ENCODE data around the gene DEAF1. TPM values are rescaled to one million over a fixed set of nuclear protein-coding genes. Genes with fewer than 3 reads are reported as not detected.
"Not testable (repeated sequence)": the region's sequence is repeated elsewhere in the genome, so short reads cannot be mapped to it uniquely, and the experiment has no call there.

Gene DEAF1
- total RNA-seq, 1 experiment from 2014 or later, result 31.9 TPM

GRCh38 chr11:690738-691633 lies 4.0 kb downstream of the DEAF1 start:
- Histone ChIP-seq H3K9ac (ENCODE audit: low read length) (no peak overlapping the region), H3K27me3 (ENCODE audit: low read length) (no peaks in the 10 kb centered on the region), H3K79me2 (ENCODE audit: low read length) (peaks cover 47% of the 10 kb centered on the region), H3K4me2 (ENCODE audit: low read length) (no peak overlapping the region), H3K9me3 (ENCODE audit: low read length) (no peaks in the 10 kb centered on the region), H4K20me1 (ENCODE audit: low read length) (no peaks in the 10 kb centered on the region), H3K4me3 (ENCODE audit: low read length) (no peak overlapping the region), H3K36me3 (ENCODE audit: low read depth, low read length) (peaks cover 20% of the 10 kb centered on the region; the same call in 1 of the 2 replicates), H2AFZ (ENCODE audit: low read length) (no peak overlapping the region), H3K9me2 (replicated peaks; ENCODE audit: low read length) (no peaks in the 10 kb centered on the region), H3K27ac (ENCODE audit: low read length) (no peak overlapping the region), H3F3A (ENCODE audit: low read length, unreplicated experiment) (no peaks in the 10 kb centered on the region), H3K4me1 (ENCODE audit: insufficient read depth, low read length) (peaks cover 16% of the 10 kb centered on the region)
- ChIA-PET POLR2A (ENCODE audit: unreplicated experiment) (no interaction called here), CTCF (no interaction called here)
- intact Hi-C loops (cut with micrococcal nuclease), result no loop called here
- no TSS peak for BruUV-seq (replicated peaks)
- DNase-seq (no peak), ATAC-seq (no peak)
- TF ChIP-seq, protein P1, sequence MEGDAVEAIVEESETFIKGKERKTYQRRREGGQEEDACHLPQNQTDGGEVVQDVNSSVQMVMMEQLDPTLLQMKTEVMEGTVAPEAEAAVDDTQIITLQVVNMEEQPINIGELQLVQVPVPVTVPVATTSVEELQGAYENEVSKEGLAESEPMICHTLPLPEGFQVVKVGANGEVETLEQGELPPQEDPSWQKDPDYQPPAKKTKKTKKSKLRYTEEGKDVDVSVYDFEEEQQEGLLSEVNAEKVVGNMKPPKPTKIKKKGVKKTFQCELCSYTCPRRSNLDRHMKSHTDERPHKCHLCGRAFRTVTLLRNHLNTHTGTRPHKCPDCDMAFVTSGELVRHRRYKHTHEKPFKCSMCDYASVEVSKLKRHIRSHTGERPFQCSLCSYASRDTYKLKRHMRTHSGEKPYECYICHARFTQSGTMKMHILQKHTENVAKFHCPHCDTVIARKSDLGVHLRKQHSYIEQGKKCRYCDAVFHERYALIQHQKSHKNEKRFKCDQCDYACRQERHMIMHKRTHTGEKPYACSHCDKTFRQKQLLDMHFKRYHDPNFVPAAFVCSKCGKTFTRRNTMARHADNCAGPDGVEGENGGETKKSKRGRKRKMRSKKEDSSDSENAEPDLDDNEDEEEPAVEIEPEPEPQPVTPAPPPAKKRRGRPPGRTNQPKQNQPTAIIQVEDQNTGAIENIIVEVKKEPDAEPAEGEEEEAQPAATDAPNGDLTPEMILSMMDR (conservative IDR thresholded peaks at IDR 0.05; ENCODE audit: low read depth, low read length), result no peak
- TF ChIP-seq EZH2 (IDR thresholded peaks at IDR 0.05; ENCODE audit: low read length, unreplicated experiment), result no peak

GRCh38 chr11:690244-690643 lies 4.8 kb downstream of the DEAF1 start:
- intact Hi-C loops (cut with micrococcal nuclease); H3K9me2 ChIP-seq (replicated peaks; ENCODE audit: low read length); H2AFZ ChIP-seq (ENCODE audit: low read length); CTCF ChIA-PET; DNase-seq; H3F3A ChIP-seq (ENCODE audit: low read length, unreplicated experiment); H3K27ac ChIP-seq (ENCODE audit: low read length); H3K4me3 ChIP-seq (ENCODE audit: low read length); H3K9me3 ChIP-seq (ENCODE audit: low read length); BruUV-seq (replicated peaks); H4K20me1 ChIP-seq (ENCODE audit: low read length); POLR2A ChIA-PET (ENCODE audit: unreplicated experiment); H3K9ac ChIP-seq (ENCODE audit: low read length); H3K27me3 ChIP-seq (ENCODE audit: low read length); H3K4me2 ChIP-seq (ENCODE audit: low read length); ATAC-seq: not testable (repeated sequence)
- Histone ChIP-seq H3K4me1 (ENCODE audit: insufficient read depth, low read length) (peaks cover 16% of the 10 kb centered on the region), H3K36me3 (ENCODE audit: low read depth, low read length) (peaks cover 20% of the 10 kb centered on the region; the same call in 1 of the 2 replicates), H3K79me2 (ENCODE audit: low read length) (peaks cover 44% of the 10 kb centered on the region)

- no peaks in the 10 kb centered on the region for H3K9me2 ChIP-seq (replicated peaks; ENCODE audit: low read length)
- DNase-seq (no peak), ATAC-seq (no peak)
- H3K79me2 ChIP-seq (ENCODE audit: low read length), result peaks cover 44% of the 10 kb centered on the region
- ChIA-PET CTCF (no interaction called here), POLR2A (ENCODE audit: unreplicated experiment) (no interaction called here)
- no peaks in the 10 kb centered on the region for H3K9me3 ChIP-seq (ENCODE audit: low read length)
- no peaks in the 10 kb centered on the region for H4K20me1 ChIP-seq (ENCODE audit: low read length)
- peaks cover 22% of the 10 kb centered on the region; the same call in 1 of the 2 replicates for H3K36me3 ChIP-seq (ENCODE audit: low read depth, low read length)
- peaks cover 16% of the 10 kb centered on the region for H3K4me1 ChIP-seq (ENCODE audit: insufficient read depth, low read length)
- TF ChIP-seq, protein P1 (conservative IDR thresholded peaks at IDR 0.05; ENCODE audit: low read depth, low read length), result no peak
- TF ChIP-seq EZH2 (IDR thresholded peaks at IDR 0.05; ENCODE audit: low read length, unreplicated experiment) (no peak), EZH2phosphoT487 (IDR thresholded peaks at IDR 0.05; ENCODE audit: borderline replicate concordance, low read length) (no peak)
- H3K27ac ChIP-seq (ENCODE audit: low read length), result no peak overlapping the region
- H3K27me3 ChIP-seq (ENCODE audit: low read length), result no peaks in the 10 kb centered on the region
- H3K4me3 ChIP-seq (ENCODE audit: low read length), result no peak overlapping the region
- H3F3A ChIP-seq (ENCODE audit: low read length, unreplicated experiment), result no peaks in the 10 kb centered on the region
- H2AFZ ChIP-seq (ENCODE audit: low read length), result no peak overlapping the region
- H3K9ac ChIP-seq (ENCODE audit: low read length), result no peak overlapping the region
- BruUV-seq (replicated peaks), result no TSS peak
- intact Hi-C loops (cut with micrococcal nuclease), result no loop called here
- no peak overlapping the region for H3K4me2 ChIP-seq (ENCODE audit: low read length)
Observed at GRCh38 chr11:689625-690024, 5.4 kb downstream of the DEAF1 start.

Measured in PC-3 (cell line).